ENCODE results near the gene ALDH3B1.

The ALDH3B1 gene

DNA sequence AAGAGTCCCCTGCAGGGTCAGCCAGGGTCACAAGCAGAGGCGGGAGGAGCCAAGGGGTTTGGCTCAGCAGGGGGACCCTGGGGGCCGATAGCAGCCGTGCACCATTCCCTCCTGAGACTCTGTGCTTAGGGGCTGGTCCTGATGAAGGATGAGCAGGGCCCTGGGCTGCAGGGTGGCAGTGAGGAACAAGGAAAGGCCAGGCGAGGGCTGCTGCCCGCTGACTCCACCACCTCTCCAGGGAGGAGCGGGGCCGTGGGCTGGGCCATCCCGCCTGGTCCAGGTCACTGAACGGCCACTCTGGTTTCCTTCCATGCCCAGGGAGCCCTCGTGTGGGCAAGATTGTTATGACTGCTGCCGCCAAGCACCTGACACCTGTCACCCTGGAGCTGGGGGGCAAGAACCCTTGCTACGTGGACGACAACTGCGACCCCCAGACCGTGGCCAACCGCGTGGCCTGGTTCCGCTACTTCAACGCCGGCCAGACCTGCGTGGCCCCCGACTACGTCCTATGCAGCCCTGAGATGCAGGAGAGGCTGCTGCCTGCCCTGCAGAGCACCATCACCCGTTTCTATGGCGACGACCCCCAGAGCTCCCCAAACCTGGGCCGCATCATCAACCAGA is 11.2 kb downstream of the ALDH3B1 start:
- no peaks in the 10 kb centered on the region for H3K9me3 ChIP-seq (ENCODE audit: control insufficient read depth, low read length)
- no peaks in the 10 kb centered on the region for H3K27me3 ChIP-seq (replicated peaks; ENCODE audit: control insufficient read depth, insufficient read depth, low read length, poor library complexity, severe bottlenecking)
- no peaks in the 10 kb centered on the region for H3K36me3 ChIP-seq (ENCODE audit: control insufficient read depth, insufficient read depth, low read length)
- DNase-seq = no peak
- H3K4me1 ChIP-seq (ENCODE audit: control insufficient read depth, insufficient read depth, low read length, poor library complexity, severe bottlenecking) = no peaks in the 10 kb centered on the region
- H3K27ac ChIP-seq (ENCODE audit: insufficient read depth, low read length, poor library complexity, severe bottlenecking) = no peak overlapping the region
- no peak overlapping the region for H3K4me3 ChIP-seq (ENCODE audit: insufficient read depth, low read depth, low read length, poor library complexity, severe bottlenecking)

DNA sequence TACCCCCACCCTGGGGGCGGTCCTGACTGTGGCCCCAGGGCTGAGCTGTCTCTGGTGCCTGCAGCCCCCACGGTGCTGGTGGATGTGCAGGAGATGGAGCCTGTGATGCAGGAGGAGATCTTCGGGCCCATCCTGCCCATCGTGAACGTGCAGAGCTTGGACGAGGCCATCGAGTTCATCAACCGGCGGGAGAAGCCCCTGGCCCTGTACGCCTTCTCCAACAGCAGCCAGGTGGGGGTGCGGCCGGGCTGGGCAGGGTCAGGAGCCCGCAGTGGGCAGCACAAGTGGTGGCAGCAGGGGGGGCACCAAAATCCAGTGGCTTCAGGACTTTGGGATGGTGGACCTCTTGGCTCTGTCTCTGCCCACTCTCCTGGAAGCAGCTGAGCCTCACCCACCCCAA is 12.4 kb downstream of the ALDH3B1 start:
- DNase-seq = no peak
- no peaks in the 10 kb centered on the region for H3K4me1 ChIP-seq (ENCODE audit: control insufficient read depth, insufficient read depth, low read length, poor library complexity, severe bottlenecking)
- no peaks in the 10 kb centered on the region for H3K36me3 ChIP-seq (ENCODE audit: control insufficient read depth, insufficient read depth, low read length)
- H3K9me3 ChIP-seq (ENCODE audit: control insufficient read depth, low read length) = no peaks in the 10 kb centered on the region
- no peaks in the 10 kb centered on the region for H3K27me3 ChIP-seq (replicated peaks; ENCODE audit: control insufficient read depth, insufficient read depth, low read length, poor library complexity, severe bottlenecking)
- H3K4me3 ChIP-seq (ENCODE audit: insufficient read depth, low read depth, low read length, poor library complexity, severe bottlenecking) = no peak overlapping the region
- no peak overlapping the region for H3K27ac ChIP-seq (ENCODE audit: insufficient read depth, low read length, poor library complexity, severe bottlenecking)

DNA sequence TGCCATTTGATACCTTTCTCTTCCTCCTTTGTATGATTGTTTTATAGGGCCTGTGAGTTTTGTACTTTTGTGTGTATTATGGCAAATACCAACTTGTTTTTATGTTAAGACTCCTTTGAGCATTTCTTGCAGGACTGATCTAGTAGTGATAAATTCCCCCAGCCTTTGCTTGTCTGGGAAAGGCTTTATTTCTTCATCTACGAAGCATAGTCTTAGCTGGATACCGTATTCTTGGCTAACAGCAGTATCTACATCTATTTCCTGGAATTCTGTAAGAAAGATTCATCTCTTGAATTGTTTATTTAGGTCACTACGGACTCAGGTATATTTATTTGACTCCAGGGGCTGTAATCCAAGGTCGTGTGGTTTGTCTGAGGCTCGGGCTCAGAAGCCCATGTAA is 14.4 kb downstream of the ALDH3B1 start:
- no peak overlapping the region for H3K4me3 ChIP-seq (ENCODE audit: insufficient read depth, low read depth, low read length, poor library complexity, severe bottlenecking)
- no peaks in the 10 kb centered on the region for H3K27me3 ChIP-seq (replicated peaks; ENCODE audit: control insufficient read depth, insufficient read depth, low read length, poor library complexity, severe bottlenecking)
- no peak overlapping the region for H3K27ac ChIP-seq (ENCODE audit: insufficient read depth, low read length, poor library complexity, severe bottlenecking)
- DNase-seq = no peak
- H3K4me1 ChIP-seq (ENCODE audit: control insufficient read depth, insufficient read depth, low read length, poor library complexity, severe bottlenecking) = no peaks in the 10 kb centered on the region
- no peaks in the 10 kb centered on the region for H3K36me3 ChIP-seq (ENCODE audit: control insufficient read depth, insufficient read depth, low read length)
- H3K9me3 ChIP-seq (ENCODE audit: control insufficient read depth, low read length) = no peaks in the 10 kb centered on the region

DNA sequence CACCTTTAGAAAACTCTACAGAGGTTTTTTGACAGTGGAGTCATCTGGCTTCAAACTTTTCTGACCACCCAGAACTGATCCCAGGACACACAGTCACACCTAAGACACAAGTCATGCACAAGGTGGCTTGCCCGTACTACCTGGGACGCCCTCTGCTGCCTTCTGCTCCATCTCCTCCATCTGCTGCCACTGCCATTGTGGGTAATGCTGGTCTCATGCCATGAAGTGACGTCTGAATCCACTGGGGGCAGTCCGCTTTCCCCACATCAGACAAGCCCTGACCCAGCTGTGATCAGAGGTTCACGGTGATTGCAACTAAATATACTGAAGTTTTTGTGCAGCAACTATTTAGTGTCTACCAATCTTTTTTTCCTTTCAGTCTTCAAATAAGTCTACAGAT is 14.9 kb downstream of the ALDH3B1 start:
- no peak for DNase-seq
- Histone ChIP-seq H3K36me3 (ENCODE audit: control insufficient read depth, insufficient read depth, low read length) (no peaks in the 10 kb centered on the region), H3K27ac (ENCODE audit: insufficient read depth, low read length, poor library complexity, severe bottlenecking) (no peak overlapping the region), H3K4me3 (ENCODE audit: insufficient read depth, low read depth, low read length, poor library complexity, severe bottlenecking) (no peak overlapping the region), H3K4me1 (ENCODE audit: control insufficient read depth, insufficient read depth, low read length, poor library complexity, severe bottlenecking) (peaks cover 5% of the 10 kb centered on the region), H3K9me3 (ENCODE audit: control insufficient read depth, low read length) (no peaks in the 10 kb centered on the region), H3K27me3 (replicated peaks; ENCODE audit: control insufficient read depth, insufficient read depth, low read length, poor library complexity, severe bottlenecking) (no peaks in the 10 kb centered on the region)

DNA sequence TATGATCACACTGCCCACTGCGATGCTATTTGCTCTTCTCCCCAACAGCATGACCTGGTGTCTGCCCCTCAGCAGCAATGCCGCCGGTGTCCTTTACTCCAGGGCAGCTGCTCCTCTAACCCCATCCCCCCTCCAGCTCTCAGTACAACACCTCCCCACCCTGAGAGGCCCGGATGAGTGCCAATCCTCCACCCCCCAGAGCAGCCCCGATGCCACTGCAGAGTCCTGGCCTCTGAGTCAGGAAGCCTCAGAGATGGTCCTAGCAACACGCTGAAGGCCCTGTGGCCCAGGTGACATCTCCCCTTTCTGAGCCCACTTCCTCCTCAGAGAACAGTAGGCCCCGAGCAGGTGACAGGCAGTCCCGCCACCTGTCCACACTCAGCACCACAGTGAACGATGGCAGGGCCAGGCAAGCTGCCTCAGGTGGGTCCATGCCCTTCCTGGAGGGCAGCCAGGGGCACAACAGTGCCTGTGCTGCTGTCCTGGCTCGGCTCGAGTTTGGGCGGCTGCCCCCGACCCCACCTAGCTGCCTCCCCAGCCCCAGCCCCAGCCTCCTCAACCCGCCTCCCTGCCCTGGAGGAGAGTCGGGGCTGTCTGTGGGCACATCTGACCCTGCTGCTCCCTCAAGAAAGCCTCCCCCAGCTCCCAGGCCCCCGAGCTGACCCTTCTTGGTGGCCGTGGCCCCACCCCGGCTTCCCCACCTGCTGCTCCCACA is 16.4 kb downstream of the ALDH3B1 start:
- no peak overlapping the region for H3K27ac ChIP-seq (ENCODE audit: insufficient read depth, low read length, poor library complexity, severe bottlenecking)
- peaks cover 8% of the 10 kb centered on the region for H3K4me1 ChIP-seq (ENCODE audit: control insufficient read depth, insufficient read depth, low read length, poor library complexity, severe bottlenecking)
- no peaks in the 10 kb centered on the region for H3K36me3 ChIP-seq (ENCODE audit: control insufficient read depth, insufficient read depth, low read length)
- no peaks in the 10 kb centered on the region for H3K9me3 ChIP-seq (ENCODE audit: control insufficient read depth, low read length)
- no peak overlapping the region for H3K4me3 ChIP-seq (ENCODE audit: insufficient read depth, low read depth, low read length, poor library complexity, severe bottlenecking)
- H3K27me3 ChIP-seq (replicated peaks; ENCODE audit: control insufficient read depth, insufficient read depth, low read length, poor library complexity, severe bottlenecking) = no peaks in the 10 kb centered on the region
- no peak for DNase-seq

DNA sequence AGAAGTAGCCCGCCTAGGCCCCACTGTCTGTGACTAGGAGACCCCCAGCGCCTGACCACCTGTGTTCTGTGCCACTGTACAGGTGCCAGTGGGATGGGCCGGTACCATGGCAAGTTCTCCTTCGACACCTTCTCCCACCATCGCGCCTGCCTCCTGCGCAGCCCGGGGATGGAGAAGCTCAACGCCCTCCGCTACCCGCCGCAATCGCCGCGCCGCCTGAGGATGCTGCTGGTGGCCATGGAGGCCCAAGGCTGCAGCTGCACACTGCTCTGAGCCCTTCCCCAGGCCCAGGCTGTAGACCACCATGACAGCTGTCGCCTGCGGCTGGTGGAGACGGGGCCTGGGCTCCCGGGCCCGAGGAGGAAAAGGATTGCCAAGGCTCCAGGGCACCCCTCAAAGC is 17.5 kb downstream of the ALDH3B1 start:
- H3K4me3 ChIP-seq (ENCODE audit: insufficient read depth, low read depth, low read length, poor library complexity, severe bottlenecking) = no peak overlapping the region
- no peak overlapping the region for H3K27ac ChIP-seq (ENCODE audit: insufficient read depth, low read length, poor library complexity, severe bottlenecking)
- peaks cover under 1% of the 10 kb centered on the region for H3K36me3 ChIP-seq (ENCODE audit: control insufficient read depth, insufficient read depth, low read length)
- no peak for DNase-seq
- H3K9me3 ChIP-seq (ENCODE audit: control insufficient read depth, low read length) = no peaks in the 10 kb centered on the region
- H3K4me1 ChIP-seq (ENCODE audit: control insufficient read depth, insufficient read depth, low read length, poor library complexity, severe bottlenecking) = peaks cover 13% of the 10 kb centered on the region
- no peaks in the 10 kb centered on the region for H3K27me3 ChIP-seq (replicated peaks; ENCODE audit: control insufficient read depth, insufficient read depth, low read length, poor library complexity, severe bottlenecking)

DNA sequence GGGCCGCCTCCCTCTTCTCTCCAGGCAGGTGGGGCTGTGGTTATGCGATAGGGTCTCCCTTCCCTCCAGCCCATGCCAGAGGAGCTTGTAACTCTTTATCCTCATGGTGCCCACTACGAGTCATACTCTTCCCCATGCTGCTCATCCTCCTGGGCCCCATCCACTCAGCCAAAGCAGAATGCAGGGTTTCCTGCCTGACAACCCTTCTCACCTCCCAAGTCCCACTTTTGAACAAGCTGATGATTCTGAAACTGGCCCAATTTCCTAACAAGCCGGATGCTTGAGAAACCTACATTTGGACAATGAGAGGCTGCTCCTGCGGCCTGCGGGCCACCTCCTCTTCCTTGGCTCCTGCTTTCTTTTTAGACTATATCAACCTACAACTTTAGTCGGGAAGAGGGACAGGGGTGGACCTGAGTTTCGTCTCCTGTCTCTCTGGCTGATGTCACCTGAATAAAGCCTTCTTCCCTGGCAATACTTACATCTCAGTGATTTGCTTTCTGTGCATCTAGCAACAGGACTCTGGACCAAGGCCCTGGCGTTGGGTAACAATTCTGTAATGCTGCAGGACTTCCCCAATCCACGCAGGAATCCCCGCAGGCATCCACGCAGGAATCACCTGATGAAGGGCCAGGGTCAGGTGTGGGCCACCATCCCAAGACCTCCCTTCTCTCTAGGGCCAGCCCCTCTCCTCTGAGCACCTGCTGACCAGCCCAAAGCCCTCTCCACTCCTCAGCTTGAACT is 18.8 kb downstream of the ALDH3B1 start:
- H3K27ac ChIP-seq (ENCODE audit: insufficient read depth, low read length, poor library complexity, severe bottlenecking) = no peak overlapping the region
- peaks cover 13% of the 10 kb centered on the region for H3K4me1 ChIP-seq (ENCODE audit: control insufficient read depth, insufficient read depth, low read length, poor library complexity, severe bottlenecking)
- no peak overlapping the region for H3K4me3 ChIP-seq (ENCODE audit: insufficient read depth, low read depth, low read length, poor library complexity, severe bottlenecking)
- no peaks in the 10 kb centered on the region for H3K27me3 ChIP-seq (replicated peaks; ENCODE audit: control insufficient read depth, insufficient read depth, low read length, poor library complexity, severe bottlenecking)
- no peak for DNase-seq
- H3K36me3 ChIP-seq (ENCODE audit: control insufficient read depth, insufficient read depth, low read length) = peaks cover 14% of the 10 kb centered on the region
- no peaks in the 10 kb centered on the region for H3K9me3 ChIP-seq (ENCODE audit: control insufficient read depth, low read length)

DNA sequence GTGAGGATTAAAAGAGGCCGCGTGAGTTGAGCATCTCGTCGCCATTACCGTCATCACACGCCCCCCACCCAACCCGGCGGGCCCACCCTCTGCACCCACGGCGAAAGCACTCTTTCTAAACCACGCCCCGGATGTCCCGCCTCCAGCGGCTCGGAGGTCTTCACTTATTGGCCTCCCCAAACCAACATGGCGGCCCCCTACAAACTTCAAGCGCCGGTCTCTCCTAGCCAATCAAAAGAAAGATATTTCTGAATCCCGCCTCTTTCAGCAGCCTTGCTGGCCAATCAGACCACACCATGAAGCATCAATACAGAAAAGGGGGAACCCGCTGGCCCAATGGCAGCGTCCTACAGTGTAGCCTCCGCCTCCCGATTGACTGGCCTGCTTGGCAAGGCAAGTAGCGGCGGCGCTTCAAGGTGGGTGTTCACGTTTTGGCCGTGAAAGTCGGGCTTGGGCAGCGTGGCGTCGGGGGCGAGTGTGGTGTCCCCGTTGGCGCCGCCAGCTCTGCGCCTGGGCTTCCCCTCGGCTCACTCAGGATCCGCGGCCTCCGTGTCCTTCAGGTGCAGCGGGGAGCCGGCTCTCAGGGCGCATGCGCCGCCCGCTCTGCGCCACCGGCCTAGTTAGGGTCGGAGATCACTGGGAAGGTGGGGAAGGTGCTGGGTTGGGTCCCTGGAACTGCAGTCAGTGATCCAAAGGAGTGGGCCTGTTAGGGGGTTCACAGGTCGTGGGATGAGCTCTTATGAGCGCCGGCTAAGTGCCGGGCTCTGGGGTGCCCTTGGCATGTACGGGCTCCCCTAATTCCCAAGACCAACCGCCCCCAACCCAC is 20.4 kb downstream of the ALDH3B1 start, which contains the start of gene NDUFS8:
NDUFS8 (plus strand) TSS at position 364 of the 826 bp plus-strand sequence. CDS start 1,471 bp downstream, outside the sequence.
- Histone ChIP-seq H3K36me3 (ENCODE audit: control insufficient read depth, insufficient read depth, low read length) (peaks cover 16% of the 10 kb centered on the region), H3K9me3 (ENCODE audit: control insufficient read depth, low read length) (no peaks in the 10 kb centered on the region), H3K4me3 (ENCODE audit: insufficient read depth, low read depth, low read length, poor library complexity, severe bottlenecking) (peak within 1 kb of the TSS; percentile 74), H3K27me3 (replicated peaks; ENCODE audit: control insufficient read depth, insufficient read depth, low read length, poor library complexity, severe bottlenecking) (no peaks in the 10 kb centered on the region), H3K27ac (ENCODE audit: insufficient read depth, low read length, poor library complexity, severe bottlenecking) (peak within 1 kb of the TSS; percentile 70), H3K4me1 (ENCODE audit: control insufficient read depth, insufficient read depth, low read length, poor library complexity, severe bottlenecking) (peaks cover 13% of the 10 kb centered on the region)
- DNase-seq = peak; percentile 87 to 93 (median 93)

DNA sequence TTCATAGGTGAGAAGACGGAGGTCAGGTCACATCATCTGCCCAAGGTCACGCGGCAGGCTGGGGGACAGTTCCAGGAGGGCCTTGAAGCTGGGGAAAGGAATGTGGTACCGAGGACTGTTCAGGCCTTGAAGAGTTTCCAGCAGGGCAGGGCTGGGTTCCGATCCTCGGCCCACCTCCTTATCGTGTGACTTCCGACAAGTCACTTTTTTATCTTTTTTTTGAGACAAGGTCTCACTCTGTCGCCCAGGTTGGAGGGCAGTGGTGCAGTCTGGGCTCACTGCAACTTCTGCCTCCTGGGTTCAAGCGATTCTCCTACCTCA is 21.0 kb downstream of the ALDH3B1 start:
- no peak for DNase-seq
- peaks cover 13% of the 10 kb centered on the region for H3K4me1 ChIP-seq (ENCODE audit: control insufficient read depth, insufficient read depth, low read length, poor library complexity, severe bottlenecking)

More for the DNA sequence above, 21.0 kb downstream of the ALDH3B1 start:
- no peaks in the 10 kb centered on the region for H3K9me3 ChIP-seq (ENCODE audit: control insufficient read depth, low read length)
- H3K4me3 ChIP-seq (ENCODE audit: insufficient read depth, low read depth, low read length, poor library complexity, severe bottlenecking) = peak overlapping the region; percentile 74
- peak overlapping the region; percentile 70 for H3K27ac ChIP-seq (ENCODE audit: insufficient read depth, low read length, poor library complexity, severe bottlenecking)
- peaks cover 16% of the 10 kb centered on the region for H3K36me3 ChIP-seq (ENCODE audit: control insufficient read depth, insufficient read depth, low read length)
- H3K27me3 ChIP-seq (replicated peaks; ENCODE audit: control insufficient read depth, insufficient read depth, low read length, poor library complexity, severe bottlenecking) = no peaks in the 10 kb centered on the region
